GM19351 (cell line): ENCODE data around the gene BMP8B.

Experiments used
- ATAC-seq: cut with Tn5 transposase; IDR thresholded peaks from one replicate; pipeline ENCODE4 v1.9.1; 2021; ENCODE audit warnings: mild to moderate bottlenecking, moderate library complexity; ENCODE audit not compliant: unreplicated experiment

BMP8B gene

DNA sequence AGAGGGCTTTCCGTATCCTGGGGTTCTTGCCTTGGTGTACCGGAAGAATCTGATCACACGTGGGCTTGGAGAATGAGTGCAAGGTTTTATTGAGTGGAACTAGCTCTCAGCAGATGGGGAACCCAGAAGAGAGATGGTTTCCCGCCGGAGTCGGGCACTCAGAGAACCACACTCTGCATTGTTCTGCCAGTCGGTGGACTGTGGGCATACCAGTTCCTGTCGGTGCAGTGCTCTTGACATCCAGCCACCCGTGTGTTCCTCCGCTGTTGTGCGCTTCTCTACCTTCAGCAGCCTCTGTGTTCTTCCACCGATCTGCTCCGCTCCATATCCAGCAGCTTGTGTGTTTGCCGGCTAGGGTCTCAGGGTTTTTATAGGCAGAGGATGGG is 60.7 kb downstream of the BMP8B start:
- no peak for ATAC-seq

DNA sequence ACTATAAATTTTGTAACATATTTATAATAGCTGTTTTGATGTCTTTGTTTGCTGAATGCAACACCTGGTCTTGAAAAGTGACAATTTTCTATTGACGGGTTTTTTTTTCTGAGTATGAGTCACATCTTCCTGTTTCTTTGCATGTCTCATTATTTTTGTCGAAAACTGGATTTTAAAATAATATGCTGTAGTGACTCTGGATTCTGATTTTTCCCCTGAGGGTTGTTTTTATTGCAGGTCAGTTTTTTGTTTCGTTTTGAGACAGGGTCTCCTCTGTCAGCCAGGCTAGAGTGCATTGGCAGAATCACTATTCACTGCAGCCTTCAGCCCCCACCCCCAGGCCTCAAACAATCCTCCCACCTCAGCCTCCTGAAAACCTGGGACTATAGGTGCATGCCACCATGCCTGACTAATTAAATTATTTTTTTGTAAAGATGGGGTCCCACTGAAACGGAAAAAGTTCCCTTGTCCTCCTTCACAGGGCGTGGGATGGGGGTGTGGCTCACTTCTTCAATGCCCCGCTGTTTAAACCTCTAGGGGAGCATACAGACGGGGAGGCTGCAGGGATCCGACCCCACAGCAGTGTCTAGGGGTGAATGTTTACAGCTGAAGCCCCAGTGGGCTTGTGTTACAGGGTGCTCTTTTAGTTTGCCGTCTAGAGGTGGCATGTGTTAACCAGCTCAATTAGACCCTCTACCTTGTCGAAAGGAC is 61.3 kb downstream of the BMP8B start:
- ATAC-seq, result no peak

DNA sequence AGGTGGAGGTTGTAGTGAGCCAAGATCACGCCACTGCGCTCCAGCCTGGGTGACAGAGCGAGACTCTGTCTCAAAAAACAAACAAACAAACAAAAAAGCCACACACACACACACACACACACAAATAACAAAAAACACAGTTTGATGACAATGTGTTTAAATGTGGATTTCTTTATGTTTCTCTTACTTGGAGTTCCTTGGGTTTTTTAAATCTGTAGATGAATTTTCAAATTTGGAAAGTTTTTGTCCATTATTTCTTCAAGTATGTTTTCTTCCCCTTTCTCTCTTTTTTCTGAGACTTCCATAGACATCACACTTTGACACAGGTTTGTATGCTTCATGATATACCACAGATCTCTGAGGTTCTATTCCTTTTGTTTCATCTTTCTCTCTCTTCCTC is 62.1 kb downstream of the BMP8B start:
- ATAC-seq, result no peak

DNA sequence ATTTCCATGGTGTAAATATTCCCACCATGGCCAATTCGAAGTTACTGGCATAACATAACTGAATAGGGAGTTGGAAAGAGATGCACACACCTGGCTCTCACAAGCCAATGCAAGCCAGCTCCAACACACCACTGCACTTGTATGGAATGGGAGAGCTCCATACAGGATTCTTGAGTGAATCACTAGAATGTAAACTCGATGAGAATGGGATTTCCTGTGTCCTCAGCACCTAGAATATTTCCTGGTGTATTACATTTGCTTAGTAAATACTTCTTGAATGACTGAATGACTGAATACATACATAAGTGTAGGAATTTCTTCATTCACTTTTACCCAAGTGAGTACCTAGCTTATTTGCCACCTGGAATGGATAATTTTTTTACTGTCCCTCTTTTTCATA is 66.2 kb downstream of the BMP8B start:
- no peak for ATAC-seq

GRCh38 chr1:39721664-39722063 is 67.0 kb downstream of the BMP8B start:
- ATAC-seq, result no peak

DNA sequence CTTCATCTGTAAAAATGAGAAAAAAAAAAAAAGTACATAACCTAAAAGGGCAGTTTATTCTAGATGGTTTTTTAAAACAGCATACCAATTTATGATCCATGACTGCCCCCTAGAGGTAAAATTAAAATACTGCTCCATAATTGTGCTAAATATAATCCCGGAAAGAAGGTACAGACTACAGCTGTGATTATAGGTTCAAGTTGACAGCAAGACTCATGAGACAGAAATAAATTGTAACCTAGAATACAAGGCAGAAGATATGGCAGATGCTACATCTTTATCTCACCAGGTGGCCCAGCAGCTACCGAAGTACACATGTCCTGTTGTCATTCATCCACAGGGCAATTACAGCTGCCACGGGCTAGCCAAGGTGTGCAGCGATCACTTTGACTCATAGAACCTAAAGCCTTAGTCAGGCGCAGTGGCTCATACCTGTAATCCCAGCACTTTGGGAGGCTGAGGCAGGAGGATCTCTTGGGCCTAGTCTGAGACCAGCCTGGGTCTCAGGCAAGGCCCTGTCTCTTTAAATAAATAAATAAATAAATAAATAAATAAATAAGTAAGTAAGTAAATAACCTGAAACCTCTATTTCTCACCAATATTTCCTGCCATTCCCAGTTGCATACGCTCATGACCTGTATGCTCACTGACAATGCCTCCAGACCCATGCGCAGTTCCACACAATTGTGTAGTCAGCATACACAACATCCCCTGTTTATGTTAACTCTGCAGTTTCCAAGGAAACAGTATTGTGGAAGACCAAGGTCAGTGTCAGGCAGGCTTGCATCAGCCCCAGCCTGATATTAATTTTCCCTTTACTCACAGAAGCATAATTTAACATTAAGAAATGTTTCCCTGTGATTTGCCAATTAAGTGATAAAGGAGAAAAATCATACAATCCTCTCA is 68.3 kb downstream of the BMP8B start:
- no peak for ATAC-seq

- ATAC-seq, result no peak
Measured at GRCh38 chr1:39717809-39718208, 70.9 kb downstream of the BMP8B start.

DNA sequence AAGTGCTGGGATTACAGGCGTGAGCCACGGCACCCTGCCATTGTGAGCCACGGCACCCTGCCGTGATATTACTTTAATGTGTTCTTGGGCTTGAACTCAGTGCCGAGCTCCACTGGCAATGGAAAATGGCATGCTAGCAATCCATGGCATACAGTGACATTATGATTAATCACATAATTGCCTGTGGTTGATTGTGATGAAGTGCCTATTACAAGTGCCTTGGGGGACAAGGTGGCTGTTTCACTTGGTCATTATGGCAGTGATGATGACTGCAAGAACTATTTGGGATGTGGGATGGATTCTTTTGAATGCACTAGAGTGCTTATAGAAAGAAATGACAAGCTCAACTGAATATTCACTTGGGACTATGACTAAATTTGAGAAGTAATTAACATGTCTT is 75.1 kb downstream of the BMP8B start:
- ATAC-seq, result no peak

- no peak for ATAC-seq
Measured at GRCh38 chr1:39711966-39712340, 76.7 kb downstream of the BMP8B start.

DNA sequence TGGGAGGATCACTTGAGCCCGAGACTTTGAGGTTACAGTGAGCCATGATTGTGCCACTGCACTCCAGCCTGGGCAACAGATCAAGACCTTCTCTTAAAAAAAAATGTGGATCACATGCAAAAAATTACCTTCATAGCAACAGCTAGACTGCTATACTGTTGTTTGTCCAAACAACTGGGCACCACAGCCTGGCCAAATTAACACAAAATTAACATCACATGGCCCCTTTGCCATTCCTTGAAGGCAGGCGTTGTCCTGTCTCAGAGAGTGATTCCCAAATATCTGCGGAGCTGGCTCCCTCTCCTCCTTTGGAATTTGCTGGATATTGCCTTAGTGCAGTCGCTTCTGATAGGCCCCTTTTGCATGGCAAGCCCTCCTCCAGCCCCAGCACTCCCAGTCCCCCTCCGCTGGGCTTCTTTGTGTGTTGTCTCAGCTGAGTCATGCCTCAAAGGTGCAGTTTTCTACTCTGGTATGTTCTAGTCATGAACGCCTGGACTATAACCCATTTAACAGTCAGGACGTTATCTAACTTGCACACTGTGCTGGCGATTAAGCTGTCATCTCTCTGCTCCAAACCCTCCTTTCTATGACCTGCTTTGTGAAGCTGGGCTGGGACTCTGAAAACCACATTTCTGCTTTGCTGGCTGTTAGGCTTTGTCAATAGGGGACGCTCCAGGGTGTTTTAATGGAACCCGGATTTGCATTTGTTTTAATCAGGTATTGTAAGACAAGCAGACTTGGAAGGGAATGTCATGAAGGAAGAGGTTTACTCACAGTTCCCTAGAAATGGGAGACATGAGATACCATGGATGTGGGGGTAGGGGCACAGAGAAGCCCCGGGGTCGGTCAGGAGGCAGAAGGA is 77.3 kb downstream of the BMP8B start:
- no peak for ATAC-seq

GRCh38 chr1:39707506-39707905 is 81.2 kb downstream of the BMP8B start:
- ATAC-seq, result no peak
